ENCODE data around the gene ERC2.

Gene ERC2

GRCh38 chr3:55934771-55935170 lies 533.5 kb downstream of the ERC2 start:
- Histone ChIP-seq H3K9me3 (ENCODE audit: control insufficient read depth, low read length) (no peaks in the 10 kb centered on the region), H3K4me3 (ENCODE audit: extremely low read depth, insufficient read depth, low read length, poor library complexity, severe bottlenecking) (no peak overlapping the region)

GRCh38 chr3:55929154-55929869 lies 539.0 kb downstream of the ERC2 start:
- H3K36me3 ChIP-seq (ENCODE audit: control insufficient read depth, insufficient read depth, low read length): no peaks in the 10 kb centered on the region
- no peaks in the 10 kb centered on the region for H3K4me1 ChIP-seq (ENCODE audit: control insufficient read depth, insufficient read depth, low read length, poor library complexity, severe bottlenecking)
- no peak overlapping the region for H3K27ac ChIP-seq (ENCODE audit: low read depth, low read length, severe bottlenecking)
- 84 to 100% methylated on average over 1 to 2 of the region's 4 CpGs for WGBS, 2 experiments (ENCODE audit: insufficient coverage in 2 of 2)
- no peak overlapping the region for H3K4me3 ChIP-seq (ENCODE audit: extremely low read depth, insufficient read depth, low read length, poor library complexity, severe bottlenecking)
- H3K9me3 ChIP-seq (ENCODE audit: control insufficient read depth, low read length): no peaks in the 10 kb centered on the region

More at GRCh38 chr3:55934771-55935170, 533.5 kb downstream of the ERC2 start:
- 60% methylated on average over 1 of the region's 1 CpG; no CpG with 5 or more reads in 1 of the 2 experiments for WGBS, 2 experiments (ENCODE audit: insufficient coverage in 2 of 2)
- Histone ChIP-seq H3K36me3 (ENCODE audit: control insufficient read depth, insufficient read depth, low read length) (no peaks in the 10 kb centered on the region), H3K4me1 (ENCODE audit: control insufficient read depth, insufficient read depth, low read length, poor library complexity, severe bottlenecking) (no peaks in the 10 kb centered on the region), H3K27ac (ENCODE audit: low read depth, low read length, severe bottlenecking) (no peak overlapping the region)

- Histone ChIP-seq H3K27ac (ENCODE audit: low read depth, low read length, severe bottlenecking) (no peak overlapping the region), H3K36me3 (ENCODE audit: control insufficient read depth, insufficient read depth, low read length) (no peaks in the 10 kb centered on the region)
- 100% methylated on average over 1 of the region's 1 CpG for WGBS, 2 experiments (ENCODE audit: insufficient coverage in 2 of 2)
Measured at GRCh38 chr3:55923626-55924025, 544.6 kb downstream of the ERC2 start.

GRCh38 chr3:55923207-55923606 lies 545.1 kb downstream of the ERC2 start:
- Histone ChIP-seq H3K4me3 (ENCODE audit: extremely low read depth, insufficient read depth, low read length, poor library complexity, severe bottlenecking) (no peak overlapping the region), H3K4me1 (ENCODE audit: control insufficient read depth, insufficient read depth, low read length, poor library complexity, severe bottlenecking) (no peaks in the 10 kb centered on the region), H3K9me3 (ENCODE audit: control insufficient read depth, low read length) (no peaks in the 10 kb centered on the region), H3K36me3 (ENCODE audit: control insufficient read depth, insufficient read depth, low read length) (no peaks in the 10 kb centered on the region), H3K27ac (ENCODE audit: low read depth, low read length, severe bottlenecking) (no peak overlapping the region)
- 100% methylated on average over 1 of the region's 2 CpGs; no CpG with 5 or more reads in 1 of the 2 experiments for WGBS, 2 experiments (ENCODE audit: insufficient coverage in 2 of 2)

More at GRCh38 chr3:55923626-55924025, 544.6 kb downstream of the ERC2 start:
- no peaks in the 10 kb centered on the region for H3K9me3 ChIP-seq (ENCODE audit: control insufficient read depth, low read length)
- no peaks in the 10 kb centered on the region for H3K4me1 ChIP-seq (ENCODE audit: control insufficient read depth, insufficient read depth, low read length, poor library complexity, severe bottlenecking)
- H3K4me3 ChIP-seq (ENCODE audit: extremely low read depth, insufficient read depth, low read length, poor library complexity, severe bottlenecking): no peak overlapping the region

GRCh38 chr3:55912880-55913279 lies 555.4 kb downstream of the ERC2 start:
- Histone ChIP-seq H3K9me3 (ENCODE audit: control insufficient read depth, low read length) (no peaks in the 10 kb centered on the region), H3K36me3 (ENCODE audit: control insufficient read depth, insufficient read depth, low read length) (no peaks in the 10 kb centered on the region), H3K27ac (ENCODE audit: low read depth, low read length, severe bottlenecking) (no peak overlapping the region), H3K4me1 (ENCODE audit: control insufficient read depth, insufficient read depth, low read length, poor library complexity, severe bottlenecking) (peaks cover 3% of the 10 kb centered on the region), H3K4me3 (ENCODE audit: extremely low read depth, insufficient read depth, low read length, poor library complexity, severe bottlenecking) (no peak overlapping the region)
- WGBS, 2 experiments (ENCODE audit: insufficient coverage in 2 of 2): 100% methylated on average over 1 of the region's 2 CpGs; no CpG with 5 or more reads in 1 of the 2 experiments

GRCh38 chr3:55911266-55911665 lies 557.0 kb downstream of the ERC2 start:
- no peak overlapping the region for H3K27ac ChIP-seq (ENCODE audit: low read depth, low read length, severe bottlenecking)
- H3K9me3 ChIP-seq (ENCODE audit: control insufficient read depth, low read length): no peaks in the 10 kb centered on the region
- H3K4me1 ChIP-seq (ENCODE audit: control insufficient read depth, insufficient read depth, low read length, poor library complexity, severe bottlenecking): peaks cover 3% of the 10 kb centered on the region
- H3K36me3 ChIP-seq (ENCODE audit: control insufficient read depth, insufficient read depth, low read length): no peaks in the 10 kb centered on the region
- WGBS, 2 experiments (ENCODE audit: insufficient coverage in 2 of 2): 81 to 100% methylated on average over 2 to 4 of the region's 4 CpGs
- no peak overlapping the region for H3K4me3 ChIP-seq (ENCODE audit: extremely low read depth, insufficient read depth, low read length, poor library complexity, severe bottlenecking)

GRCh38 chr3:55910543-55910942 lies 557.7 kb downstream of the ERC2 start:
- H3K4me1 ChIP-seq (ENCODE audit: control insufficient read depth, insufficient read depth, low read length, poor library complexity, severe bottlenecking): peaks cover 3% of the 10 kb centered on the region
- H3K4me3 ChIP-seq (ENCODE audit: extremely low read depth, insufficient read depth, low read length, poor library complexity, severe bottlenecking): no peak overlapping the region
- no peak overlapping the region for H3K27ac ChIP-seq (ENCODE audit: low read depth, low read length, severe bottlenecking)
- no CpG with 5 or more reads among the region's 1 CpG for WGBS, 2 experiments (ENCODE audit: insufficient coverage in 2 of 2)
- no peaks in the 10 kb centered on the region for H3K9me3 ChIP-seq (ENCODE audit: control insufficient read depth, low read length)
- no peaks in the 10 kb centered on the region for H3K36me3 ChIP-seq (ENCODE audit: control insufficient read depth, insufficient read depth, low read length)

GRCh38 chr3:55909373-55909772 lies 558.9 kb downstream of the ERC2 start:
- Histone ChIP-seq H3K4me1 (ENCODE audit: control insufficient read depth, insufficient read depth, low read length, poor library complexity, severe bottlenecking) (peaks cover 3% of the 10 kb centered on the region), H3K4me3 (ENCODE audit: extremely low read depth, insufficient read depth, low read length, poor library complexity, severe bottlenecking) (no peak overlapping the region), H3K27ac (ENCODE audit: low read depth, low read length, severe bottlenecking) (no peak overlapping the region), H3K36me3 (ENCODE audit: control insufficient read depth, insufficient read depth, low read length) (no peaks in the 10 kb centered on the region), H3K9me3 (ENCODE audit: control insufficient read depth, low read length) (no peaks in the 10 kb centered on the region)
- WGBS, 2 experiments (ENCODE audit: insufficient coverage in 2 of 2): 93 to 100% methylated on average over 1 to 3 of the region's 3 CpGs

- Histone ChIP-seq H3K36me3 (ENCODE audit: control insufficient read depth, insufficient read depth, low read length) (no peaks in the 10 kb centered on the region), H3K9me3 (ENCODE audit: control insufficient read depth, low read length) (no peaks in the 10 kb centered on the region), H3K4me3 (ENCODE audit: extremely low read depth, insufficient read depth, low read length, poor library complexity, severe bottlenecking) (no peak overlapping the region), H3K27ac (ENCODE audit: low read depth, low read length, severe bottlenecking) (no peak overlapping the region), H3K4me1 (ENCODE audit: control insufficient read depth, insufficient read depth, low read length, poor library complexity, severe bottlenecking) (peaks cover 3% of the 10 kb centered on the region)
- 71 to 100% methylated on average over 1 to 2 of the region's 3 CpGs for WGBS, 2 experiments (ENCODE audit: insufficient coverage in 2 of 2)
Measured at GRCh38 chr3:55907616-55908015, 560.7 kb downstream of the ERC2 start.

- H3K9me3 ChIP-seq (ENCODE audit: control insufficient read depth, low read length): no peaks in the 10 kb centered on the region
- H3K36me3 ChIP-seq (ENCODE audit: control insufficient read depth, insufficient read depth, low read length): no peaks in the 10 kb centered on the region
- H3K4me3 ChIP-seq (ENCODE audit: extremely low read depth, insufficient read depth, low read length, poor library complexity, severe bottlenecking): no peak overlapping the region
- peaks cover 3% of the 10 kb centered on the region for H3K4me1 ChIP-seq (ENCODE audit: control insufficient read depth, insufficient read depth, low read length, poor library complexity, severe bottlenecking)
- H3K27ac ChIP-seq (ENCODE audit: low read depth, low read length, severe bottlenecking): no peak overlapping the region
- 82 to 97% methylated on average over 3 of the region's 3 CpGs for WGBS, 2 experiments (ENCODE audit: insufficient coverage in 2 of 2)
Measured at GRCh38 chr3:55906896-55907295, 561.4 kb downstream of the ERC2 start.

- 81 to 93% methylated on average over 6 of the region's 6 CpGs for WGBS, 2 experiments (ENCODE audit: insufficient coverage in 2 of 2)
- no peak overlapping the region for H3K27ac ChIP-seq (ENCODE audit: low read depth, low read length, severe bottlenecking)
- no peak overlapping the region for H3K4me3 ChIP-seq (ENCODE audit: extremely low read depth, insufficient read depth, low read length, poor library complexity, severe bottlenecking)
- H3K9me3 ChIP-seq (ENCODE audit: control insufficient read depth, low read length): no peaks in the 10 kb centered on the region
- H3K4me1 ChIP-seq (ENCODE audit: control insufficient read depth, insufficient read depth, low read length, poor library complexity, severe bottlenecking): no peaks in the 10 kb centered on the region
- no peaks in the 10 kb centered on the region for H3K36me3 ChIP-seq (ENCODE audit: control insufficient read depth, insufficient read depth, low read length)
Measured at GRCh38 chr3:55904716-55905115, 563.6 kb downstream of the ERC2 start.
